ENCODE data around the gene MTCH2.

DNA sequence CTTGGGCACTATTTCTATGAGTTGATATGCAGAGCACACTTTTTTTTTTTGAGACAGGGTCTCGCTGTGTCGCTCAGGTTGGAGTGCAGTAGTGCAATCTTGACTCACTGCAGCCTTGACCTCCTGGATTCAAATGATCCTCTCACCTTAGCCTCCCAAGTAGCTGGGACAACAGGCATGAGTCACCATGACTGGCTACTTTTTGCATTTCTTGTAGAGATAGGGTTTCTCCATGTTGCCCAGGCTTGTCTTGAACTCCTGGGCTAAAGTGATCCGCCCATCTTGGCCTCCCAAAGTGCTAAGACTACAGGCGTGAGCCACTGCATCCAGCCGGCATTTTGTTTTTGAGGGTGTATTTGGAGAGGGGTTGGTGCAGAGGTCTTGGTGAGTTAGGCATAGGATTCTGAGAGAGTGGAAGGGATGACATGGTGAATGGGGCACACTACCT, 29.9 kb upstream of the MTCH2 start:
- TF ChIP-seq, protein P1, sequence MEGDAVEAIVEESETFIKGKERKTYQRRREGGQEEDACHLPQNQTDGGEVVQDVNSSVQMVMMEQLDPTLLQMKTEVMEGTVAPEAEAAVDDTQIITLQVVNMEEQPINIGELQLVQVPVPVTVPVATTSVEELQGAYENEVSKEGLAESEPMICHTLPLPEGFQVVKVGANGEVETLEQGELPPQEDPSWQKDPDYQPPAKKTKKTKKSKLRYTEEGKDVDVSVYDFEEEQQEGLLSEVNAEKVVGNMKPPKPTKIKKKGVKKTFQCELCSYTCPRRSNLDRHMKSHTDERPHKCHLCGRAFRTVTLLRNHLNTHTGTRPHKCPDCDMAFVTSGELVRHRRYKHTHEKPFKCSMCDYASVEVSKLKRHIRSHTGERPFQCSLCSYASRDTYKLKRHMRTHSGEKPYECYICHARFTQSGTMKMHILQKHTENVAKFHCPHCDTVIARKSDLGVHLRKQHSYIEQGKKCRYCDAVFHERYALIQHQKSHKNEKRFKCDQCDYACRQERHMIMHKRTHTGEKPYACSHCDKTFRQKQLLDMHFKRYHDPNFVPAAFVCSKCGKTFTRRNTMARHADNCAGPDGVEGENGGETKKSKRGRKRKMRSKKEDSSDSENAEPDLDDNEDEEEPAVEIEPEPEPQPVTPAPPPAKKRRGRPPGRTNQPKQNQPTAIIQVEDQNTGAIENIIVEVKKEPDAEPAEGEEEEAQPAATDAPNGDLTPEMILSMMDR (IDR thresholded peaks at IDR 0.05): no peak
- no peak for TF ChIP-seq SIN3A (IDR thresholded peaks at IDR 0.05; ENCODE audit: borderline replicate concordance, insufficient read depth, low read depth, low read length)
- TF ChIP-seq, protein P2, sequence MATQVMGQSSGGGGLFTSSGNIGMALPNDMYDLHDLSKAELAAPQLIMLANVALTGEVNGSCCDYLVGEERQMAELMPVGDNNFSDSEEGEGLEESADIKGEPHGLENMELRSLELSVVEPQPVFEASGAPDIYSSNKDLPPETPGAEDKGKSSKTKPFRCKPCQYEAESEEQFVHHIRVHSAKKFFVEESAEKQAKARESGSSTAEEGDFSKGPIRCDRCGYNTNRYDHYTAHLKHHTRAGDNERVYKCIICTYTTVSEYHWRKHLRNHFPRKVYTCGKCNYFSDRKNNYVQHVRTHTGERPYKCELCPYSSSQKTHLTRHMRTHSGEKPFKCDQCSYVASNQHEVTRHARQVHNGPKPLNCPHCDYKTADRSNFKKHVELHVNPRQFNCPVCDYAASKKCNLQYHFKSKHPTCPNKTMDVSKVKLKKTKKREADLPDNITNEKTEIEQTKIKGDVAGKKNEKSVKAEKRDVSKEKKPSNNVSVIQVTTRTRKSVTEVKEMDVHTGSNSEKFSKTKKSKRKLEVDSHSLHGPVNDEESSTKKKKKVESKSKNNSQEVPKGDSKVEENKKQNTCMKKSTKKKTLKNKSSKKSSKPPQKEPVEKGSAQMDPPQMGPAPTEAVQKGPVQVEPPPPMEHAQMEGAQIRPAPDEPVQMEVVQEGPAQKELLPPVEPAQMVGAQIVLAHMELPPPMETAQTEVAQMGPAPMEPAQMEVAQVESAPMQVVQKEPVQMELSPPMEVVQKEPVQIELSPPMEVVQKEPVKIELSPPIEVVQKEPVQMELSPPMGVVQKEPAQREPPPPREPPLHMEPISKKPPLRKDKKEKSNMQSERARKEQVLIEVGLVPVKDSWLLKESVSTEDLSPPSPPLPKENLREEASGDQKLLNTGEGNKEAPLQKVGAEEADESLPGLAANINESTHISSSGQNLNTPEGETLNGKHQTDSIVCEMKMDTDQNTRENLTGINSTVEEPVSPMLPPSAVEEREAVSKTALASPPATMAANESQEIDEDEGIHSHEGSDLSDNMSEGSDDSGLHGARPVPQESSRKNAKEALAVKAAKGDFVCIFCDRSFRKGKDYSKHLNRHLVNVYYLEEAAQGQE (IDR thresholded peaks at IDR 0.05; ENCODE audit: insufficient read depth in 1 of 2, low read depth in 2 of 2, low read length in 1 of 2): no peak

All from Panc1 (cell line).